C4-2B (cell line): ENCODE results near the gene USP53.

Experiments used
- H3K27ac ChIP-seq: fragments of 450-650 bp; 2 replicates; pipeline ENCODE4 v1.5.1; 2017
- CTCF ChIP-seq: fragments of 450-650 bp; conservative IDR thresholded peaks from 2 replicates; pipeline ENCODE4 v1.5.1; 2017; ENCODE audit warnings: mild to moderate bottlenecking
- ZFX ChIP-seq: fragments of 450-650 bp; IDR thresholded peaks from 2 replicates; pipeline ENCODE4 v1.6.1; 2017

Gene USP53

GRCh38 chr4:119207051-119207450 lies 5.5 kb upstream of the USP53 start:
- no peak overlapping the region for H3K27ac ChIP-seq
- TF ChIP-seq CTCF (no peak), ZFX (no peak)

DNA sequence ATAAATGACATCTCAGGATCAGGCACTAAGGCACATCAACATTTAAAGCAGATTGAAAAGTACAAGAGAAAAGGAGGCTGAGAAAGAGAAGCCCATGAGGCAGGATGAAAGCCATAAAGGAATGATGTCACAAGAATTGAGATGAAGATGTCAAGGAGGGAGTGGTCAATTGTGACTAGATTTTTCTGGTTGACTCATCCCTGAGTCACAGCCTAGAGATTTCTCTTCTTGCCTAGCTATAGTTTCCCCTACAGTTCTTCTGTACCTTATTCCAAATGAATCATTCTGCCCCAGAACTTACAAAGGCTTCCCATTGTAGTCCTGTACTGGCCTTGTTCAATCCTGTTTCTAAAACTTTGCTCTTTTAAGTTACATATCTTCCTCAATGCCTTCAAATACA lies 3.4 kb upstream of the USP53 start:
- TF ChIP-seq ZFX (no peak), CTCF (no peak)
- no peak overlapping the region for H3K27ac ChIP-seq

DNA sequence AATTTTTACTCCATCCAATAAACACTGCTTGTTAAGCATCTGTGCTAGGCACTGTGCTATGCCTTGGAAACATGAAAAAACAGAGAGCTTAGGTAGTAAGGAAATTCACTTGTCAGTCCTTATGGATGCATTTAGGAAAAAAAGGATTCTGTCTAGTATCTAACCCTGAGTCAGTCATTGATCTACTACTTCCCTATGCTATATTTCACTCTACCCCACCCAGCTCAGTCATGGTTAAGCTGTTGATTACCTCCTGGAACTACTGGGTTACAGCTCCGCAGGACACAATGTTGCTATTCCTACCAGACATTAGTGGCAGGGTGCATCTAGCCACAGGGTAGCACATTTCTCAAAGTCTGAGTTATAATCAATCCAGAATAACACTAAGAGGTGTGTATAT lies 2.9 kb upstream of the USP53 start:
- TF ChIP-seq ZFX (no peak), CTCF (no peak)
- no peak overlapping the region for H3K27ac ChIP-seq

DNA sequence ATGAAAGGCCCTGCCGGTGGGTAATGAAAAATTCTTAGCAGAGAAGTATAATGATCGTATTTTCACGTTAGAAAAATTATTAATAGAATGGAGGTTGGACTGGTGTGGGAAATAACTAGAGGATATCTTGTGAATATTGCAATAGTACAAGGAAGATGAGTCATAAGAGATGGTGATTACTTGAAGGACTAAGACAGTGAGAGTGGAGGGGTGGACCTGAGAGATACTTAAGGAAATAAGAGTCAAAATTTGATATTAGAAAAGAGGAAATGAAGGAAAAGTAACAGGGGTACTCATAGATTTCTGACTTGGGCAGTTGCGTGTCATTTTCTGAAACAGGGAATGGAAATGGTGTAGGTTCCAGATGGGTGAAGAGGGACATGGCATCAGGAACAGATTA lies 1.7 kb upstream of the USP53 start:
- TF ChIP-seq ZFX (no peak), CTCF (no peak)
- H3K27ac ChIP-seq, result no peak overlapping the region

DNA sequence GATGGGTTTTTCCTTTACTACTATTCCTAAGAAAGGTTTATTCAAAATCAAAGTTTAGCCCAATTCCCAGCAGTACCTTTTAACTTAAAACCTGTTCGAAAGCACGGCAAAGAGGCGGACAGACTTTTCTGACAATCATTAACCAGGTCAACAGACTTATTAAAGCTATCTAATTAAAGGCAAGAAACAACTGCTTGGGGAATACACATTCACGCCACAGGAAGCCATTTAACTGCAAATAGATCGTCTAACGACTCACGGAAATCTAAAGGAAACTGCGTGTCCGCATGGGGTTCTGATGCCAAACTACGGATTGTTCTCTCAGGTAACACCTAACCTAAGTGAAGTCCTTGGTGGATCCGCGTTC lies 663 bp upstream of the USP53 start:
- H3K27ac ChIP-seq, result peak overlapping the region; percentile 82
- TF ChIP-seq ZFX (no peak), CTCF (no peak)

DNA sequence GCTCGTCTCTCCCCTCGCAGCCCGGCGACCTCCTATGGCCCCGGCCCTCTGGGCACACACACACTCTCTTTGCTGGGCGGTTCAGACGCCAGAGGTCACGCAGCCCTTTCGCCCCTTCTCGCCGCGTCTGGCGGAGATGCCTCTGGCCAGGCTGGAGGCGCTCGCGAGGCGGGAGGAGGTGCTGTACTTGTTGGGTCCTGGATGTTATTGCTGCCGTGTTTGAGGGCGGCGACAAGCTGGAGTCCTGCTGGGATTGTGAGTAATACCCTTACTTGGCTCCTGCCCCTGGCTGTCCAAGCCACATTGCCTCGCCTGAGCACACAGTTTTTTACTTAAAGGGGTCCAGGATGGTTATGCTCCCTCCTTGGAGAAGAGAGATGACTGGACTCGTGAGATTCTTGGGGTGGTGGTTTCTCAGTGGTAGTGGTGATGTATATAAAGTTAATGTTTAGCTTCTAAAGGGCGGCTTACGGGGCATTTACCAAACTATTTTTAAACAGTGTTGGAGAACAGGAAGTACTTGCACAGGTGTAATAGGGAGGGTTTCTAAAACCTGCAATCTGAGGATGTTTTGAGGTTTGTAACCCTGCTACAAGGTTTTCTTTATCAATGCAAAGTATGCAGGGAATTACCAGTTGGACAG lies 572 bp downstream of the USP53 start:
- TF ChIP-seq ZFX (no peak), CTCF (peak; percentile 54)
- peak overlapping the region; percentile 82 for H3K27ac ChIP-seq

GRCh38 chr4:119218093-119218492 lies 5.6 kb downstream of the USP53 start:
- no peak for TF ChIP-seq CTCF
- no peak for TF ChIP-seq ZFX

More at GRCh38 chr4:119218093-119218492, 5.6 kb downstream of the USP53 start:
- no peak overlapping the region for H3K27ac ChIP-seq
